Measurements from ENCODE around the gene AHCY. TPM values are rescaled to one million over a fixed set of nuclear protein-coding genes. Genes with fewer than 3 reads are reported as not detected.
"Not testable (repeated sequence)": the region's sequence is repeated elsewhere in the genome, so short reads cannot be mapped to it uniquely, and the experiment has no call there.

AHCY gene
- total RNA-seq, 1 experiment from 2014 or later, result 228 TPM

DNA sequence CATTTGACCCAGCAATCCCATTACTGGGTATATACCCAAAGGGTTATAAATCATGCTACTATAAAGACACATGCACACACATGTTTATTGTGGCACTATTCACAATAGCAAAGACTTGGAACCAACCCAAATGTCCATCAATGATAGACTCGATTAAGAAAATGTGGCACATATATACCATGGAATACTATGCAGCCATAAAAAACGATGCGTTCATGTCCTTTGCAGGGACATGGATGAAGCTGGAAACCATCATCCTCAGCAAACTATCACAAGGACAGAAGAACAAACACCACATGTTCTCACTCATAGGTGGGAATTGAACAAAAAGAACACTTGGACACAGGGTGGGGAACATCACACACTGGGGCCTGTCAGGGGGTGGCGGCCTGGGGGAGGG lies 25.1 kb upstream of the AHCY start:
- DNase-seq (ENCODE audit: extremely low read depth, low read depth), result not testable (repeated sequence)

DNA sequence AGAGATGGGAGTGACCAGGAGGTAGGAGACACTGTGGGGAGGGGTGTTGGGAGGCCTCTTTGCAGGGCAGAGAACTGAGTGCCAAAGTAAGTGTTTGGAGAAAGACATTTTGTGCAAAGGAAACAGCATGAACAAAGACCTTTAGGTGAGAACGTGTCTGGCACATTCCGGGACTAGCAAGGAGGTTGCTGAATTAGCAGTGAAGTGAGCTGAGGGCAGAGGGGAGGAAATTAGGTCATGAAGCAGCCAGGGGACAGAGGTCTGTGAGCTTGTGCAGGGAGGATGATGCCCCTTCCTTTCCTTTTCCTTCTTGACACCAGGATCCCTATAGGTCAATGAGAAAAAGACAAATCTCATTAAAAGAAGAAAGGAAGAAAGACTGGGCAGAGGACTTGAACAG lies 21.4 kb upstream of the AHCY start:
- no peak for DNase-seq (ENCODE audit: extremely low read depth, low read depth)

GRCh38 chr20:34322267-34323105 lies 19.3 kb upstream of the AHCY start:
- DNase-seq (ENCODE audit: extremely low read depth, low read depth), result no peak

GRCh38 chr20:34320861-34321260 lies 17.7 kb upstream of the AHCY start:
- no peak for DNase-seq (ENCODE audit: extremely low read depth, low read depth)

- DNase-seq (ENCODE audit: extremely low read depth, low read depth), result no peak
Observed at GRCh38 chr20:34318609-34319443, 15.7 kb upstream of the AHCY start.

DNA sequence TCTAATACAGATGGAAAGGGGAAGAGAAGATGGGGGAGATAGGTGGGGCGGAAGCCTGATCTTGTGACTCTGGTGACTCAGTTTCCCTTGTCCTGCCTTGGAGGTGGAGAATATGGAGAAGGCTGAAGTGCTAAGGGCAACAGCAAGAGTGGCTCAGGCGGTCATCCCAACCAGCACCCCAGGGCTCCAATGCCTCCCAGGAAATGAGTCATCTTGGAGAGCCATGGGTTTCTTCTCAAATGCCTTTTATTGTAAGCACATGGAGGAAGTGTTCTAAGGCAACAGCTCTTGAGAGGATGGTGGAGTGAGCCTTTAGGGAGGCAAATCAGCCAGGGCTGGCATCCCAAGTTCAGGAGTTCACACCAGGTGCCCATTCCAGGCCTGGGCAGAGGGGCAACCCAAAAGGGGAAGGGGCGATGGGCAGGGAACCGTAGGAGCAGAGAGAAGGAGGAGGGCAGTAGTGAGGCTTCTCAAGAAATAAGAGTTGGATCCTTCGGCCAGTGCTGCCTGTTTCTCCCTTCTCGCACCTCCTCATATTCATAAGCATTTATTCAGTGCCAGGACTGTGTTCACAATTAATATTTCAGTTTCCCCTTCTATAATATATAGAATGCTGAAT lies 13.2 kb upstream of the AHCY start:
- no peak for DNase-seq (ENCODE audit: extremely low read depth, low read depth)

GRCh38 chr20:34315236-34315635 lies 12.1 kb upstream of the AHCY start:
- no peak for DNase-seq (ENCODE audit: extremely low read depth, low read depth)

GRCh38 chr20:34312544-34313217 lies 9.5 kb upstream of the AHCY start:
- DNase-seq (ENCODE audit: extremely low read depth, low read depth), result peak; percentile 89

DNA sequence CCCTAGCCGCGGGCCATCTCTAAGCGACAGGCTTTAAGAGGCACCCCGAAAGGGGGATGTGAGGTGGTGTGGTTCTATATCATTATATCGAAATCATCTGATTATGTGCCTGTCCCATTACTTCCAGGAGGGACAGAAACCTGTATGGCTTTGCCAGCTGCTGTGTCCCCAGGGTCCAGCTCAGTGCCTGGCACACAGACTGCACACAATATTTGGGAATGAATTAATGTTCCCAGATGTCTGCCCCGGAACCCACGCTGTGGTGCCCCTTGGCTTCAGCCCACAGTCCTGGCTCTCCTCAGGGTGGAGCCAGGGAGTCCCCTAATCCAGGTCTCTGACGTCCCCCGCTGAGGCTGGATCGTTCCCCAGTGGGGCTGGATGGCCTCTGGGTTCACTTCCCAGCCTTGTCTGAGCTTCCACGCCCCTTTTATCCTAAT lies 8.9 kb upstream of the AHCY start:
- no peak for DNase-seq (ENCODE audit: extremely low read depth, low read depth)

DNA sequence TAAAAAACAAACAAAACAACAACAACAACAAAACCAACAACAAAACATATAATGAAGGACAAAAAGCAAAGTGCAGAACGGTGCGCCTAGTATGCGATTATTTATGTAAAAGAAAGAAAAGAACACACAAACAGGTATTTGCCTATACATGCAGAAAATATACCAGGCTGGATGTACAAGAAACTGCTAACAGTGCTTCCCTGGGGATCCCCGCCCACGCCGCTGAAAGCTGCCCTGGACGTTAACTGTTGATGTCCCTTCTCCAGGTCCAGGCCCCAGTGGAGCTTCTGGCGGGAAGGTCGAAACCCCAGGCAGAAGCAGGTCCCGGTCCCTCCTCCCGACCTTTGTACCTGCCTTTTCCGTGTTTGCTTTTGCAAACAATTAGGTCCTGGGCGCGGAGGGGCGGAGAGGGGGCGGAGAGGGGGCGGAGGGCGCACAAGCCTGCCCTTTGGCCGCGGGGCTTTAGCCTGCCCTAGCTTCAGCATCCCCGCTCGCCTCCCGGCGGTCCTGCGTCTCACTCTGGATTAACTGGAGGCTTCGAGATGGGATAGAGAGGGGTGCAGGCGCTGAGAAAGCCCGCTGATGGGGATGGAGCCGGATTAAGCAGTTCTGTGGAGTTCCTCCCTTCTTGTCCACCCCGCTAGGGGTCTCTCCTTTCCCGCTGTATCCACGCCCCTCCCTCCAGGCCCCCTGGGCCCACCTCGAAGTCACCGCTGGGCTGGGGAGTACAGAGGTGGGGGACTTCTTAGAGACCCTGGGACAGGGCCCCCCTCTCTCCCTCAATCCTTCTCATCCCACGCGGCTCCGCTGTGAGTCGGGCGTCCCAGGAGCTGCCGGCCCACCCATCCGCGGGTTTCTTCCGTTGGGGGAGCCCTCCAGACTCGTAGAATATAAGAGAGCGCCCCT lies 8.2 kb upstream of the AHCY start:
- no peak for DNase-seq (ENCODE audit: extremely low read depth, low read depth)

DNA sequence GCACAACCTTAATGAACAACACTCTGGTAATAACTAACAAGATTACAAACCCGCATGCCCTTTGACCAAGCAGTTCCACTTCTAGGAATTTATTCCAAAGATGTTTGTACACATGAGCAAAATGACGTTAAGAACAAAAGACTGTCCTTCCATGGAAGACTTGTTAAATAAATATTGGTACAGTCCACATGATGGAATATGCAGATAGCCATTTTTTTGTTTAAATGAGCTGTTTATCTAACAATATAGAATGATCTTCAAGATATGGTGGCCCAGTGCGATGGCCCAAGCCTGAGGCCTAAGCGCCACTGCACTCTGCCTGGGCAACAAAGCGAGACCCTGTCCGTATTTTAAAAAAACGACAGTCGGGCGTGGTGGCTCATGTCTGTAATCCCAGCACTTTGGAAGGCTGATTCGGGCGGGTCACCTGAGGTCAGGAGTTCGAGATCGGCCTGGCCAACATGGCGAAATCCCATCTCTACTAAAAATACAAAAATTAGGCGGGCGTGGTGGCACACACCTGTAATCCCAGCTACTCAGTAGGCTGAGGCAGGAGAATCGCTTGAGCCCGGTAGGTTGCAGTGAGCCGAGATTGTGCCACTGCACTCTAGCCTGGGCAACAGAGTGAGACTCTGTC lies 7.4 kb upstream of the AHCY start:
- DNase-seq (ENCODE audit: extremely low read depth, low read depth), result no peak

DNA sequence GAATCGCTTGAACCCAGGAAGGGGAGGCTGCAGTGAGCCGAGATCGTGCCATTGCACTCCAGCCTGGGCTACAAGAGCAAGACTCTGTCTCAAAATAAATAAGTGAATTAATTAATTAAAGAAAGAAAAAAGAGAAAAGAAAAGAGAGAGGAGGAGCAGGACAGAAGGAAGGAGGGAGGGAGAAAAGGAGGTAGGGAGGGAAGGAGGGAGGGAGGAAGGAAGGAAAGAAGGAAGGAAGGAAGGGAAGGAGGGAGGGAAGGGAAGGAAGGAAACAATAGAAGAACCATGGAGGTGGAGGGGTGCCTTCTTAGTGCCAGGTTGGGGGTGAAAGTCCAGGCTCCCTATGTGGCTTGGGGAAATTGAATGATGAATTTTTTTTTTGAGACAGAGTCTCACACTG lies 6.5 kb upstream of the AHCY start:
- DNase-seq (ENCODE audit: extremely low read depth, low read depth), result no peak

DNA sequence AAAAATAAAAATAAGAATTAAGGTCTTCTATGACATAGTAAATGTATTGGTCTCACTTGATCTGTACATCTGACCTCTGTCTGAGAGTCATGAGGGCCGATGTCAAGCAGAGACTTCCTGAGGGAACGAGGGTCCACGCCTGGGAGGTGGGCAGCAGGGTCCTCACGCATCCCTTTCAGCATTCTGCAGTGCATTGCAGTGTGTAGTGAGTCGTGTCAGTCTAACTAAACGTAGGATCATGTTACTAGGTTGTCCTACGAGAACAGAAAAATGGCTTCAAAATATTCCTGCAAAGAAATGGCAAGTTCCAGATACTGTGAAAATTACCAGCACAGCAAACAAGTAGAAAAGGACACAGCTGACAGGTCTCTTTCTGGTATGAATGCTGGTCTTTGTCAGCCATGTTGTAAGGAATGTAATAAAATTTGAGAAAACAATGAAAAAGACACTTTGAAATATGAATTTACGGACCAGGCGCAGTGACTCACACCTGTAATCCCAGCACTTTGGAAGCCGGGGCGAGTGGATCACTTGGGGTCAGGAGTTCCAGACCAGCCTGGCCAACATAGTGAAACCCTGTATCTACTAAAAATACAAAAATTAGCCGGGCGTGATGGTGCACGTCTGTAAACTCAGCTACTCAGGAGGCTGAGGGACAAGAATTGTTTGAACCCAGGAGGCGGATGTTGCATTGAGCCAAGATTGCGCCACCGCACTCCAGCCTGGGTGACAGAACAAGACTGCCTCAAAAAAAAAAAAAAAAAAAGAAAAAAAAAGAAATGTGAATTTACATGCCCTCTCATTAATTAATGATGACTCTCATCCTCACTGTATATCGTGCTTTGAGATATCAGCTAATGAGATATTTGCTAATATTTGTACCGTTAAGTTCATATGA lies 2.4 kb upstream of the AHCY start:
- no peak for DNase-seq (ENCODE audit: extremely low read depth, low read depth)

- peak; percentile 11 for DNase-seq (ENCODE audit: extremely low read depth, low read depth)
Observed at GRCh38 chr20:34302312-34302722, 838 bp downstream of the AHCY start.

- no peak for DNase-seq (ENCODE audit: extremely low read depth, low read depth)
Observed at GRCh38 chr20:34301587-34302311, 1.4 kb downstream of the AHCY start.

GRCh38 chr20:34300809-34301586 lies 2.2 kb downstream of the AHCY start:
- no peak for DNase-seq (ENCODE audit: extremely low read depth, low read depth)

All from NCI-H460 (cell line).